CD4-positive, alpha-beta T cell treated with Interleukin-12 subunit alpha and Interleukin-12 subunit beta, for 1 hour (primary cell): ENCODE measurements around the gene RNLS.

ENCODE experiments used
- DNase-seq: peaks from one replicate; pipeline ENCODE4 v3.0.0-alpha.2; 2020

RNLS gene

GRCh38 chr10:88546497-88546896, 36.6 kb downstream of the RNLS start:
- DNase-seq = no peak

- DNase-seq = no peak
Observed at GRCh38 chr10:88545359-88545758, 37.8 kb downstream of the RNLS start.

- no peak for DNase-seq
Observed at GRCh38 chr10:88544140-88544870, 38.8 kb downstream of the RNLS start.

- no peak for DNase-seq
Observed at GRCh38 chr10:88542522-88542921, 40.6 kb downstream of the RNLS start.

GRCh38 chr10:88541116-88541626, 41.9 kb downstream of the RNLS start:
- DNase-seq = no peak

- DNase-seq = no peak
Observed at GRCh38 chr10:88540351-88540750, 42.8 kb downstream of the RNLS start.

GRCh38 chr10:88538048-88538447, 45.1 kb downstream of the RNLS start:
- DNase-seq = no peak

- DNase-seq = no peak
Observed at GRCh38 chr10:88537322-88537721, 45.8 kb downstream of the RNLS start.

GRCh38 chr10:88536437-88536836, 46.7 kb downstream of the RNLS start:
- no peak for DNase-seq

- no peak for DNase-seq
Observed at GRCh38 chr10:88534072-88534665, 48.9 kb downstream of the RNLS start.

GRCh38 chr10:88531392-88532052, 51.6 kb downstream of the RNLS start:
- no peak for DNase-seq

- no peak for DNase-seq
Observed at GRCh38 chr10:88530629-88531391, 52.3 kb downstream of the RNLS start.

GRCh38 chr10:88530093-88530492, 53.0 kb downstream of the RNLS start:
- DNase-seq = no peak

- no peak for DNase-seq
Observed at GRCh38 chr10:88528806-88529570, 54.1 kb downstream of the RNLS start.

GRCh38 chr10:88528201-88528600, 54.9 kb downstream of the RNLS start:
- DNase-seq = no peak

- DNase-seq = no peak
Observed at GRCh38 chr10:88527245-88527644, 55.9 kb downstream of the RNLS start.

- DNase-seq = no peak
Observed at GRCh38 chr10:88526501-88527105, 56.5 kb downstream of the RNLS start.

GRCh38 chr10:88525371-88526069, 57.6 kb downstream of the RNLS start:
- DNase-seq = no peak

- no peak for DNase-seq
Observed at GRCh38 chr10:88523739-88524400, 59.2 kb downstream of the RNLS start.

GRCh38 chr10:88522715-88523114, 60.4 kb downstream of the RNLS start:
- DNase-seq = no peak

- no peak for DNase-seq
Observed at GRCh38 chr10:88521791-88522190, 61.3 kb downstream of the RNLS start.
